MCF 10A (cell line): Measurements from ENCODE around the gene SIDT2. TPM values are rescaled to one million over a fixed set of nuclear protein-coding genes. Genes with fewer than 3 reads are reported as not detected.
A peak's percentile ranks its signal among the peaks of the same experiment; 100 is the strongest.

Experiments used
- BruUV-seq: library from RNA; stranded (reverse); fragments of 400-500 nt; replicated peaks from 2 replicates; lab custom pipeline; 2021; lab: Mats Ljungman, UMichigan
- CTCF ChIA-PET: fragments of 300-600 bp; sonication (Branson Sonifier 250); formaldehyde crosslinking; extraction: SDS; loops from one replicate; lab custom pipeline; 2021; ENCODE audit warnings: antibody characterized with exemption, inconsistent platforms; lab: Yijun Ruan, JAX
- POLR2A ChIA-PET: fragments of 300-600, 350-650 bp; sonication (Branson Sonifier 250); formaldehyde crosslinking; extraction: SDS; loops from one replicate; lab custom pipeline; 2020; ENCODE audit warnings: antibody characterized with exemption, inconsistent platforms; lab: Yijun Ruan, JAX
- DNase-seq: peaks from one replicate; pipeline ENCODE4 v3.0.0-alpha.2; 2018; ENCODE audit not compliant: unreplicated experiment
- H3K27ac Mint-ChIP-seq: one replicate; pipeline ENCODE4 v1.8.0; 2022; ENCODE audit warnings: mild to moderate bottlenecking, low read depth, mixed read lengths; ENCODE audit not compliant: unreplicated experiment
- H3K27me3 Mint-ChIP-seq: one replicate; pipeline ENCODE4 v1.8.0; 2022; ENCODE audit warnings: mixed read lengths; ENCODE audit not compliant: insufficient read depth, unreplicated experiment
- H3K36me3 Mint-ChIP-seq: one replicate; pipeline ENCODE4 v1.8.0; 2022; ENCODE audit warnings: mild to moderate bottlenecking, moderate library complexity, mixed read lengths; ENCODE audit not compliant: insufficient read depth, unreplicated experiment
- H3K4me1 Mint-ChIP-seq: one replicate; pipeline ENCODE4 v1.8.0; 2022; ENCODE audit warnings: mixed read lengths; ENCODE audit not compliant: insufficient read depth, unreplicated experiment
- H3K4me3 Mint-ChIP-seq: one replicate; pipeline ENCODE4 v1.8.0; 2022; ENCODE audit warnings: mild to moderate bottlenecking, moderate library complexity, mixed read lengths; ENCODE audit not compliant: unreplicated experiment
- H3K9me3 Mint-ChIP-seq: one replicate; pipeline ENCODE4 v1.8.0; 2022; ENCODE audit warnings: mixed read lengths; ENCODE audit not compliant: unreplicated experiment
- intact Hi-C: fragments of 100-400 bp; cut with micrococcal nuclease; formaldehyde crosslinking; loops from 2 replicates; pipeline ENCODE4 v1.14.1; 2022
- total RNA-seq: library from RNA; stranded (reverse); gene quantifications from 2 replicates; pipeline ENCODE4 v1.2.3, GENCODE V29; 2022
- TF ChIP-seq, protein P1 (sequence below): fragments of 200-600 bp; IDR thresholded peaks from one replicate; pipeline ENCODE4 v1.8.0; 2022; ENCODE audit warnings: antibody characterized with exemption, mild to moderate bottlenecking; ENCODE audit not compliant: unreplicated experiment

SIDT2 gene
- total RNA-seq, 1 experiment from 2014 or later, result 18.4 TPM

DNA sequence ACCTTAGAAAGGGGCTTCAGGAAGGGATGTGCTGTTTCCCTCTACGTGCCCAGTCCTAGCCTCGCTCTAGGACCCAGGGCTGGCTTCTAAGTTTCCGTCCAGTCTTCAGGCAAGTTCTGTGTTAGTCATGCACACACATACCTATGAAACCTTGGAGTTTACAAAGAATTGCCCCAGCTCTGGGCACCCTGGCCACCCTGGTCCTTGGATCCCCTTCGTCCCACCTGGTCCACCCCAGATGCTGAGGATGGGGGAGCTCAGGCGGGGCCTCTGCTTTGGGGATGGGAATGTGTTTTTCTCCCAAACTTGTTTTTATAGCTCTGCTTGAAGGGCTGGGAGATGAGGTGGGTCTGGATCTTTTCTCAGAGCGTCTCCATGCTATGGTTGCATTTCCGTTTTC is 18.5 kb downstream of the SIDT2 start:
- CTCF ChIA-PET, result interaction anchor here (1.0 to 1.5 kb wide), 4 partner anchors 11 to 30 kb away, joined by 3 to 12 read pairs (median 4); no protein-coding TSS in a partner anchor
- TF ChIP-seq, protein P1, sequence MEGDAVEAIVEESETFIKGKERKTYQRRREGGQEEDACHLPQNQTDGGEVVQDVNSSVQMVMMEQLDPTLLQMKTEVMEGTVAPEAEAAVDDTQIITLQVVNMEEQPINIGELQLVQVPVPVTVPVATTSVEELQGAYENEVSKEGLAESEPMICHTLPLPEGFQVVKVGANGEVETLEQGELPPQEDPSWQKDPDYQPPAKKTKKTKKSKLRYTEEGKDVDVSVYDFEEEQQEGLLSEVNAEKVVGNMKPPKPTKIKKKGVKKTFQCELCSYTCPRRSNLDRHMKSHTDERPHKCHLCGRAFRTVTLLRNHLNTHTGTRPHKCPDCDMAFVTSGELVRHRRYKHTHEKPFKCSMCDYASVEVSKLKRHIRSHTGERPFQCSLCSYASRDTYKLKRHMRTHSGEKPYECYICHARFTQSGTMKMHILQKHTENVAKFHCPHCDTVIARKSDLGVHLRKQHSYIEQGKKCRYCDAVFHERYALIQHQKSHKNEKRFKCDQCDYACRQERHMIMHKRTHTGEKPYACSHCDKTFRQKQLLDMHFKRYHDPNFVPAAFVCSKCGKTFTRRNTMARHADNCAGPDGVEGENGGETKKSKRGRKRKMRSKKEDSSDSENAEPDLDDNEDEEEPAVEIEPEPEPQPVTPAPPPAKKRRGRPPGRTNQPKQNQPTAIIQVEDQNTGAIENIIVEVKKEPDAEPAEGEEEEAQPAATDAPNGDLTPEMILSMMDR, result no peak

GRCh38 chr11:117197516-117198456 is 19.2 kb downstream of the SIDT2 start:
- Mint-ChIP-seq H3K4me1 (no peaks in the 10 kb centered on the region), H3K36me3 (peaks cover 1% of the 10 kb centered on the region), H3K4me3 (no peak overlapping the region), H3K27me3 (no peaks in the 10 kb centered on the region), H3K27ac (no peak overlapping the region), H3K9me3 (no peaks in the 10 kb centered on the region)
- ChIA-PET CTCF (interaction anchor here (1.1 to 1.5 kb wide), 3 partner anchors 14 to 29 kb away, joined by 3 to 12 read pairs (median 4); no protein-coding TSS in a partner anchor), POLR2A (interaction anchor here (0.6 to 0.9 kb wide), 3 partner anchors 11 to 389 kb away, joined by 3 to 6 read pairs (median 5); no protein-coding TSS in a partner anchor)
- TF ChIP-seq, protein P1, result peak; percentile 28
- no peak for DNase-seq
- BruUV-seq, result no TSS peak
- intact Hi-C loops, result no loop called here

More for the DNA sequence above, 18.5 kb downstream of the SIDT2 start:
- Mint-ChIP-seq H3K36me3 (peaks cover 7% of the 10 kb centered on the region), H3K4me3 (no peak overlapping the region), H3K9me3 (no peaks in the 10 kb centered on the region), H3K27ac (no peak overlapping the region), H3K27me3 (no peaks in the 10 kb centered on the region), H3K4me1 (no peaks in the 10 kb centered on the region)
- intact Hi-C loops, result no loop called here
- DNase-seq, result no peak
- POLR2A ChIA-PET, result interaction anchor here (0.6 kb wide), 1 partner anchor 10 kb away, joined by 5 read pairs; no protein-coding TSS in a partner anchor
- BruUV-seq, result no TSS peak

GRCh38 chr11:117198613-117199012 is 20.1 kb downstream of the SIDT2 start:
- Mint-ChIP-seq H3K27me3 (no peaks in the 10 kb centered on the region), H3K27ac (no peak overlapping the region), H3K9me3 (no peaks in the 10 kb centered on the region), H3K36me3 (no peaks in the 10 kb centered on the region), H3K4me1 (no peaks in the 10 kb centered on the region), H3K4me3 (peak overlapping the region; percentile 38)
- BruUV-seq, result no TSS peak
- ChIA-PET CTCF (no interaction called here), POLR2A (interaction anchor here (0.7 to 0.9 kb wide), 3 partner anchors 19 to 390 kb away, joined by 3 to 6 read pairs (median 3); no protein-coding TSS in a partner anchor)
- no peak for DNase-seq
- intact Hi-C loops, result no loop called here
- TF ChIP-seq, protein P1, result no peak
